NCI-H460 (cell line): ENCODE results near the gene FYN. TPM values are rescaled to one million over a fixed set of nuclear protein-coding genes. Genes with fewer than 3 reads are reported as not detected.
A peak's percentile ranks its signal among the peaks of the same experiment; 100 is the strongest.

Experiments used
- DNase-seq: peaks from one replicate; pipeline ENCODE4 v3.0.0-alpha.2; 2016; ENCODE audit warnings: low read depth; ENCODE audit errors: extremely low read depth
- total RNA-seq: library from RNA; depleted of rRNA; stranded (reverse); fragments of >200 nt; shearing (Covaris generic); gene quantifications from 2 replicates; pipeline ENCODE4 v1.2.3, GENCODE V29; 2014; rRNA removed

FYN gene
- total RNA-seq, 1 experiment from 2014 or later: 1.1 TPM

- peak; percentile 42 for DNase-seq
Measured at GRCh38 chr6:111614833-111615582, 258.2 kb downstream of the FYN start.

GRCh38 chr6:111612379-111612778 is 260.9 kb downstream of the FYN start:
- DNase-seq: no peak

GRCh38 chr6:111610548-111611172 is 262.6 kb downstream of the FYN start:
- DNase-seq: no peak

Other genes starting within 250 kb of the FYN start
- not detected in 2 replicates for gene CCN6, start 180.7 kb upstream of the FYN start, total RNA-seq
- gene TUBE1, start 214.0 kb upstream of the FYN start, total RNA-seq: 63.1 and 72.3 TPM in 2 replicates
- 3.3 and 4.5 TPM in 2 replicates for gene FAM229B, start 214.1 kb upstream of the FYN start, total RNA-seq